Measurements from ENCODE around the gene RNF169.

RNF169 gene

GRCh38 chr11:74717221-74717969 lies 31.3 kb upstream of the RNF169 start:
- CTCF ChIA-PET, result interaction anchor here (0.9 to 2.2 kb wide), 3 partner anchors 9 to 263 kb away, joined by 3 to 8 read pairs (median 7); no protein-coding TSS in a partner anchor
- TF ChIP-seq, protein P1, sequence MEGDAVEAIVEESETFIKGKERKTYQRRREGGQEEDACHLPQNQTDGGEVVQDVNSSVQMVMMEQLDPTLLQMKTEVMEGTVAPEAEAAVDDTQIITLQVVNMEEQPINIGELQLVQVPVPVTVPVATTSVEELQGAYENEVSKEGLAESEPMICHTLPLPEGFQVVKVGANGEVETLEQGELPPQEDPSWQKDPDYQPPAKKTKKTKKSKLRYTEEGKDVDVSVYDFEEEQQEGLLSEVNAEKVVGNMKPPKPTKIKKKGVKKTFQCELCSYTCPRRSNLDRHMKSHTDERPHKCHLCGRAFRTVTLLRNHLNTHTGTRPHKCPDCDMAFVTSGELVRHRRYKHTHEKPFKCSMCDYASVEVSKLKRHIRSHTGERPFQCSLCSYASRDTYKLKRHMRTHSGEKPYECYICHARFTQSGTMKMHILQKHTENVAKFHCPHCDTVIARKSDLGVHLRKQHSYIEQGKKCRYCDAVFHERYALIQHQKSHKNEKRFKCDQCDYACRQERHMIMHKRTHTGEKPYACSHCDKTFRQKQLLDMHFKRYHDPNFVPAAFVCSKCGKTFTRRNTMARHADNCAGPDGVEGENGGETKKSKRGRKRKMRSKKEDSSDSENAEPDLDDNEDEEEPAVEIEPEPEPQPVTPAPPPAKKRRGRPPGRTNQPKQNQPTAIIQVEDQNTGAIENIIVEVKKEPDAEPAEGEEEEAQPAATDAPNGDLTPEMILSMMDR (IDR thresholded peaks at IDR 0.05; ENCODE audit: control extremely low read depth, extremely low read depth, low read depth, missing control alignments), result no peak
- DNase-seq (ENCODE audit: extremely low spot score), result no peak
- POLR2A ChIA-PET, result interaction anchor here (0.5 kb wide), 1 partner anchor 32 kb away, joined by 5 read pairs; no protein-coding TSS in a partner anchor

GRCh38 chr11:74719011-74719410 lies 29.6 kb upstream of the RNF169 start:
- TF ChIP-seq, protein P1 (IDR thresholded peaks at IDR 0.05; ENCODE audit: control extremely low read depth, extremely low read depth, low read depth, missing control alignments), result no peak
- POLR2A ChIA-PET, result no interaction called here
- no peak for DNase-seq (ENCODE audit: extremely low spot score)
- CTCF ChIA-PET, result interaction anchor here (2.2 to 3.0 kb wide), 2 partner anchors 17 to 21 kb away, joined by 10 to 23 read pairs; no protein-coding TSS in a partner anchor

- TF ChIP-seq, protein P1 (IDR thresholded peaks at IDR 0.05; ENCODE audit: control extremely low read depth, extremely low read depth, low read depth, missing control alignments), result no peak
- ChIA-PET CTCF (interaction anchor here (0.6 to 3.0 kb wide), 7 partner anchors 8 to 268 kb away, joined by 3 to 23 read pairs (median 3); no protein-coding TSS in a partner anchor), POLR2A (no interaction called here)
- no peak for DNase-seq (ENCODE audit: extremely low spot score)
These were observed 27.8 kb upstream of the RNF169 start for GRCh38 chr11:74720596-74721478.

DNA sequence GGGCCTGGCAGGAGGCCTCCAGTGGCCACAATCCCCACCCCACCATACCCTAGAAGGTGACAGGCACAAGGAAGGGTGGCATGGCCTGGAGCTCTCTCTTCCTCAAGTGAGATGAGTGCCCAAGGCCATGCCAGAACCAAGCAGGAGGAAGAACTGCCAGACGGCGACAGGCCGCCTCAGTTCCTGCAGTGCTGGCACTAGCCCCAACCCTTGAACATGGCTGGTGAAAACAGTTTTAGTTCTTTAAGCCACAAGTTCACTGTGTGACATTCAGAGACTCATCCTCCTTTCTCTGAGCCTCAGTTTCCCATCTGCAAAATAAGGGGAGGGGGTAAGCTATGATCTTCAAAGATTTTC lies 27.2 kb upstream of the RNF169 start:
- ChIA-PET POLR2A (no interaction called here), CTCF (interaction anchor here (0.6 to 3.0 kb wide), 4 partner anchors 17 to 25 kb away, joined by 3 to 23 read pairs (median 5); no protein-coding TSS in a partner anchor)
- TF ChIP-seq, protein P1 (IDR thresholded peaks at IDR 0.05; ENCODE audit: control extremely low read depth, extremely low read depth, low read depth, missing control alignments), result no peak

DNA sequence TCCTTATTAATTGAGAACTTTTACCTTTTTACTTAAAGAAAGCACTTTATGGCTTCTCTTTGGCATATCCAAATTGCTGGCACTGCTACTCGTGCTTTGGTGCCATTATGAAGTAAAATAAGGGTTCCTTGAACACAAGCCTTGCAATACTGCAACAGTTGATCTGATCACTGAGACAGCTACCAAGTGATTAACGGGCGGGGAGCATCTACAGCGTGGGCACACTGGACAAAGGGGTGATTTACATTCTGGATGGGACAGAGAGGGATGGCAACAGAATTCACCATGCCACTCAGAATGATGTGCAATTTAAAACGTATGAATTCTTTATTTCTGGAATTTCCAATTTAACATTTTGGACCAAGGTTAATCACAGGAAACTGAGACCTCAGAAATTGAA lies 25.1 kb upstream of the RNF169 start:
- DNase-seq (ENCODE audit: extremely low spot score), result no peak
- TF ChIP-seq, protein P1 (IDR thresholded peaks at IDR 0.05; ENCODE audit: control extremely low read depth, extremely low read depth, low read depth, missing control alignments), result no peak
- ChIA-PET CTCF (interaction anchor here (1.0 to 8.8 kb wide), 4 partner anchors 16 to 468 kb away, joined by 3 to 129 read pairs (median 56); no protein-coding TSS in a partner anchor), POLR2A (no interaction called here)

More for the DNA sequence above, 27.2 kb upstream of the RNF169 start:
- no peak for DNase-seq (ENCODE audit: extremely low spot score)

GRCh38 chr11:74725701-74726100 lies 22.9 kb upstream of the RNF169 start:
- DNase-seq (ENCODE audit: extremely low spot score), result no peak
- POLR2A ChIA-PET, result no interaction called here
- TF ChIP-seq, protein P1 (IDR thresholded peaks at IDR 0.05; ENCODE audit: control extremely low read depth, extremely low read depth, low read depth, missing control alignments), result no peak
- CTCF ChIA-PET, result interaction anchor here (0.8 to 8.8 kb wide), 24 partner anchors 8 to 276 kb away, joined by 3 to 129 read pairs (median 7); partner anchors contain the start of gene LIPT2

Measured in GM10248 (cell line).